H1 (cell line): ENCODE results near the gene VAV2. TPM values are rescaled to one million over a fixed set of nuclear protein-coding genes. Genes with fewer than 3 reads are reported as not detected.

Experiments used
- CTCF ChIA-PET: fragments of 300-600 bp; sonication (Branson Sonifier 250); formaldehyde crosslinking; loops from one replicate; lab custom pipeline; 2021; ENCODE audit not compliant: partially characterized antibody; lab: Charles Lee
- POLR2A ChIA-PET: fragments of 300-600 bp; sonication (Branson Sonifier 250); formaldehyde crosslinking; loops from one replicate; lab custom pipeline; 2021; ENCODE audit warnings: inconsistent platforms; ENCODE audit not compliant: partially characterized antibody; lab: Charles Lee
- DNase-seq, 2 experiments: peaks; one replicate each; pipeline versions ENCODE4 v3.0.0 to v3.0.0-alpha.2; 2010 to 2022; ENCODE audit warnings: low spot score in 2 of 2, low read depth in 1 of 2, mixed read lengths in 1 of 2
- FAIRE-seq: peaks from 2 replicates; lab custom pipeline; 2011; peaks lifted over from hg19 to GRCh38; lab: Jason Lieb, UNC
- H2AFZ ChIP-seq: 2 replicates; pipeline ENCODE4 v1.8.1; 2012; ENCODE audit warnings: low read length, inconsistent platforms
- H2AK5ac ChIP-seq: 2 replicates; pipeline ENCODE4 v1.6.1; 2013; ENCODE audit warnings: low read depth, low read length
- H2BK120ac ChIP-seq: replicated peaks from 2 replicates; pipeline ENCODE3; 2013; ENCODE audit warnings: low read depth, low read length, inconsistent platforms
- H2BK12ac ChIP-seq: 2 replicates; pipeline ENCODE4 v1.6.1; 2013; ENCODE audit warnings: low read depth, low read length
- H2BK15ac ChIP-seq: 2 replicates; pipeline ENCODE4 v1.6.1; 2013; ENCODE audit warnings: low read length
- H2BK20ac ChIP-seq: 2 replicates; pipeline ENCODE4 v1.6.1; 2013; ENCODE audit warnings: low read length
- H2BK5ac ChIP-seq: 2 replicates; pipeline ENCODE4 v1.6.1; 2013; ENCODE audit warnings: low read depth, low read length
- H3K14ac ChIP-seq: 2 replicates; pipeline ENCODE4 v1.6.1; 2013; ENCODE audit warnings: inconsistent platforms; ENCODE audit not compliant: insufficient read length
- H3K18ac ChIP-seq: 2 replicates; pipeline ENCODE4 v1.6.1; 2013; ENCODE audit warnings: low read length; ENCODE audit errors: extremely low read depth
- H3K23ac ChIP-seq: 2 replicates; pipeline ENCODE4 v1.6.1; 2013; ENCODE audit warnings: inconsistent platforms; ENCODE audit not compliant: insufficient read length
- H3K23me2 ChIP-seq: 2 replicates; pipeline ENCODE4 v1.6.1; 2013; ENCODE audit warnings: low read depth, low read length
- H3K27ac ChIP-seq: 2 replicates; pipeline ENCODE4 v1.6.1; 2011; ENCODE audit warnings: low read depth, low read length, inconsistent platforms
- H3K27me3 ChIP-seq, 4 experiments: replicated peaks in 1 of 4; 1 replicate in 1 of 4; 2 replicates in 3 of 4; pipeline versions ENCODE4 v1.6.1 to v1.8.1; 2011 to 2013; ENCODE audit warnings: low read length in 3 of 4, mild to moderate bottlenecking in 3 of 4, inconsistent platforms in 2 of 4, mixed read lengths in 2 of 4, moderate library complexity in 1 of 4; ENCODE audit not compliant: control insufficient read depth in 3 of 4, insufficient read depth in 3 of 4; ENCODE audit errors: extremely low read depth in 1 of 4
- H3K36me3 ChIP-seq, 4 experiments: 2 replicates each; pipeline versions ENCODE4 v1.6.1 to v1.8.1; 2011 to 2013; ENCODE audit warnings: mild to moderate bottlenecking in 4 of 4, low read length in 3 of 4, moderate library complexity in 2 of 4, control low read depth in 1 of 4, inconsistent platforms in 1 of 4; ENCODE audit not compliant: insufficient read depth in 4 of 4, control insufficient read depth in 2 of 4
- H3K4ac ChIP-seq: replicated peaks from 2 replicates; pipeline ENCODE3; 2013; ENCODE audit warnings: low read length, low read depth, mixed read lengths, inconsistent platforms; ENCODE audit not compliant: insufficient read length
- H3K4me1 ChIP-seq, 4 experiments: replicated peaks in 1 of 4; 1 replicate in 1 of 4; 2 replicates in 3 of 4; pipeline versions ENCODE4 v1.6.1 to v1.8.1; 2011 to 2013; ENCODE audit warnings: low read length in 3 of 4, inconsistent platforms in 2 of 4, mixed read lengths in 1 of 4; ENCODE audit not compliant: insufficient read depth in 4 of 4, control insufficient read depth in 3 of 4
- H3K4me2 ChIP-seq, 2 experiments: 2 replicates each; pipeline versions ENCODE4 v1.6.1 to v1.8.1; 2011 to 2013; ENCODE audit warnings: low read depth in 2 of 2, low read length in 2 of 2, control low read depth in 1 of 2, inconsistent platforms in 1 of 2, mild to moderate bottlenecking in 1 of 2; ENCODE audit not compliant: insufficient read depth in 1 of 2
- H3K4me3 ChIP-seq, 4 experiments: fragments of 200-600, 300-600 bp in 1 of 4; sonication (generic), shearing (Covaris generic), sonication (Bioruptor Twin) in 1 of 4; 2 replicates each; pipeline versions ENCODE4 v1.5.1 to v1.8.1; 2011 to 2016; ENCODE audit warnings: low read length in 4 of 4, low read depth in 3 of 4, control low read depth in 2 of 4, inconsistent platforms in 2 of 4, mild to moderate bottlenecking in 2 of 4, mixed read lengths in 1 of 4, moderate library complexity in 1 of 4; ENCODE audit not compliant: insufficient read depth in 2 of 4; ENCODE audit errors: extremely low read depth in 1 of 4
- H3K56ac ChIP-seq: replicated peaks from 2 replicates; pipeline ENCODE3; 2013; ENCODE audit warnings: low read depth, mild to moderate bottlenecking, mixed read lengths, low read length, inconsistent platforms; ENCODE audit not compliant: insufficient read length
- H3K79me1 ChIP-seq: 2 replicates; pipeline ENCODE4 v1.6.1; 2013; ENCODE audit warnings: low read depth, low read length, control low read depth
- H3K79me2 ChIP-seq, 2 experiments: 2 replicates each; pipeline versions ENCODE4 v1.6.1 to v1.8.1; 2012 to 2013; ENCODE audit warnings: low read length in 2 of 2, mild to moderate bottlenecking in 2 of 2, inconsistent platforms in 1 of 2; ENCODE audit not compliant: insufficient read depth in 2 of 2, control insufficient read depth in 1 of 2
- H3K9ac ChIP-seq, 4 experiments: replicated peaks in 1 of 4; 1 replicate in 1 of 4; 2 replicates in 3 of 4; pipeline versions ENCODE4 v1.6.1 to v1.8.1; 2011 to 2013; ENCODE audit warnings: low read depth in 3 of 4, low read length in 3 of 4, control low read depth in 2 of 4, mild to moderate bottlenecking in 2 of 4, moderate library complexity in 2 of 4, inconsistent platforms in 1 of 4; ENCODE audit errors: extremely low read depth in 1 of 4
- H3K9me3 ChIP-seq, 2 experiments: 2 replicates each; pipeline versions ENCODE4 v1.6.1 to v1.8.1; 2012 to 2013; ENCODE audit warnings: mild to moderate bottlenecking in 2 of 2, moderate library complexity in 2 of 2, control low read depth in 1 of 2, inconsistent platforms in 1 of 2, low read depth in 1 of 2, low read length in 1 of 2, mixed read lengths in 1 of 2; ENCODE audit not compliant: insufficient read depth in 2 of 2
- H4K20me1 ChIP-seq, 2 experiments: replicated peaks in 1 of 2; 2 replicates each; pipeline versions ENCODE3 to v1.8.1; 2011 to 2013; ENCODE audit warnings: inconsistent platforms in 2 of 2, low read length in 2 of 2, mild to moderate bottlenecking in 1 of 2; ENCODE audit not compliant: insufficient read depth in 2 of 2, control insufficient read depth in 1 of 2
- H4K5ac ChIP-seq: 2 replicates; pipeline ENCODE4 v1.6.1; 2013; ENCODE audit warnings: low read length, low read depth, mixed read lengths, inconsistent platforms; ENCODE audit not compliant: insufficient read length
- H4K8ac ChIP-seq: 2 replicates; pipeline ENCODE4 v1.8.0; 2013; ENCODE audit warnings: mild to moderate bottlenecking, moderate library complexity, low read length, inconsistent platforms; ENCODE audit not compliant: insufficient read depth; ENCODE audit errors: extremely low read depth
- H4K91ac ChIP-seq: replicated peaks from 2 replicates; pipeline ENCODE3; 2013; ENCODE audit warnings: low read length, mixed read lengths, inconsistent platforms; ENCODE audit not compliant: insufficient read length
- ASH2L ChIP-seq: fragments of 200-600, 300-600 bp; sonication (generic); IDR thresholded peaks from one replicate; pipeline ENCODE4 v1.7.1; 2017; ENCODE audit warnings: low read length
- GTF2F1 ChIP-seq: IDR thresholded peaks from 2 replicates; pipeline ENCODE4 v1.6.1; 2012; ENCODE audit warnings: low read depth, low read length, improper control_type of control experiment, borderline replicate concordance
- YY1 ChIP-seq: IDR thresholded peaks from 2 replicates; pipeline ENCODE4 v1.6.1; 2011; ENCODE audit warnings: low read depth, mild to moderate bottlenecking, low read length
- WGBS, 2 experiments: shearing (Covaris generic) in 1 of 2; methylation state at CpG; one replicate each; pipeline versions ENCODE4 v1.1.6 to v1.1.7; 2013 to 2015; ENCODE audit warnings: low lambda C conversion rate in 2 of 2, mixed read lengths in 2 of 2, inconsistent platforms in 1 of 2, low coverage in 1 of 2, missing lambda C conversion rate in 1 of 2; ENCODE audit not compliant: insufficient replicate concordance in 2 of 2, insufficient coverage in 1 of 2, insufficient read length in 1 of 2; ENCODE audit errors: extremely low coverage in 1 of 2, missing lambda C conversion rate in 1 of 2; 5-methylcytosine and 5-hydroxymethylcytosine counted together
- polyA plus RNA-seq, 7 experiments: library from polyadenylated mRNA; depleted of rRNA in 3 of 7; stranded (reverse) in 5 of 7; unstranded in 2 of 7; fragments of >200 nt in 5 of 7; fragments of 200-250 nt in 2 of 7; gene quantifications; 1 replicate in 5 of 7; 2 replicates in 1 of 7; 4 replicates in 1 of 7; pipeline versions ENCODE4 v1.2.1 to v1.2.3, GENCODE V29; 2011 to 2013; ENCODE audit warnings: missing spikeins in 2 of 7, mixed read lengths in 2 of 7
- total RNA-seq: library from RNA; stranded (reverse); fragmentation: NEBNext Ultra II Directional; extraction: Animal tissue kit (Norgen Biotek cat#: 25700); gene quantifications from 2 replicates; pipeline ENCODE4 v1.2.1, GENCODE V29; 2021

Gene VAV2
- total and polyA plus RNA-seq, 2 of the 8 experiments (the other 6 are each of a cell fraction or from before 2014, with no cell fraction given): 13.6 to 37.6 TPM

DNA sequence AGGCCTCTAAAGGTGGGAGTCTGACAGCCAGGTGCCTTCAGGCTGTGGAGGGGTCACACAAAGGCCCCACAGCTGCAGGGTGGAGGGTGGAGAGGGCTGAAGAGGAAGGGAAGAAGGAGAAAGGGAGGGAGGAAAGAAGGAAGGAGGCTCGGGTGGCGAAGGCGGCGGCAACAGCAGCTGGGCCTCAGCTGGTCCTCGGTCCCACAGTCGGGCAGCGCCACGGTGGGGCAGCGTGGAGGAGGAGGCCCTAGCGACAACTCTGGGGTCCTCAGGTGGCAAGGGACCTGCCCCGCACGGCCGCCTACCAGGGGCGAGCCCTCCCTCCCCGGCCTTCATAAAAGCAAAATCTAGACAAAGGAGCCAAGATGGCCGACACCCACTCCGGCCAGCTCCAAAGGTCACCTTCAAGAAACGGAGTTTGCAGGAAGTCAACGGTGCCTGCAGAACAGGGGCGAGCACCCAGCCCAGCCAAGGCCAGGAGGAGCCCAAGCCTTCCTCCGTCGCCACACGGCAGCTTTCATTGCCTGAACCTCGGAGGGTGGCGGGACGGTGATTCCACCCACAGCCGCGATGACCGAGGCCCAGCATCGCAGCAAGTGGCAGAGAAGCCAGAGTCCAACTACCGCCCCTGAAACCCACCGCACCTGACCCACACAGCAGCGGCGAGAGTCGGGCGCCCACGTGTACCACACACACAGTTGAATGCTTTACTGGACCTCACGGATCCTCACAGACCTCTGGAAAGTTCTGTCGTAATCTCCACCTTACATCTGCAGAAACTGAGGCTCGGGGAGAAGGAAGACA is 98.7 kb downstream of the VAV2 start:
- ChIA-PET POLR2A (interaction anchor here (0.9 to 1.2 kb wide), 3 partner anchors 12 to 98 kb away, joined by 3 to 4 read pairs (median 3); no protein-coding TSS in a partner anchor), CTCF (interaction anchor here (1.3 to 1.9 kb wide), 3 partner anchors 15 to 100 kb away, joined by 3 to 6 read pairs (median 3); no protein-coding TSS in a partner anchor)
- 0 out of 2 replicates have a peak overlapping the region, but pooled peaks have one; percentile 82 for H2AK5ac ChIP-seq
- no peak for FAIRE-seq
- H2BK20ac ChIP-seq: no peak overlapping the region
- no peak overlapping the region for H3K56ac ChIP-seq
- no peaks in the 10 kb centered on the region for H3K36me3 ChIP-seq
- H3K27me3 ChIP-seq: no peaks in the 10 kb centered on the region
- peaks cover 0 to 15% of the 10 kb centered on the region in 2 experiments; a peak in 1 of 4 replicates for H3K79me2 ChIP-seq
- no peak overlapping the region for H3K4ac ChIP-seq
- 93% methylated on average over 39 of the region's 40 CpGs; no CpG with 5 or more reads in 1 of the 2 experiments for WGBS, 2 experiments
- no peak overlapping the region for H3K23ac ChIP-seq
- H3K23me2 ChIP-seq: no peaks in the 10 kb centered on the region; the same call in 1 of the 2 replicates
- no peak overlapping the region for H3K4me3 ChIP-seq
- peak in 1 of 2 experiments; percentile 41 for DNase-seq
- H4K20me1 ChIP-seq: peaks cover 0 to 1% of the 10 kb centered on the region in 2 experiments
- no peak overlapping the region for H3K9ac ChIP-seq
- no peaks in the 10 kb centered on the region for H3K9me3 ChIP-seq
- H4K8ac ChIP-seq: peak overlapping the region; percentile 71
- H3K4me1 ChIP-seq: peaks cover 0 to 28% (median 11%) of the 10 kb centered on the region in 4 experiments; a peak in 6 of 7 replicates
- H2BK15ac ChIP-seq: 0 out of 2 replicates have a peak overlapping the region, but pooled peaks have one; percentile 31
- peak overlapping the region; percentile 22 for H2BK12ac ChIP-seq
- peak overlapping the region; percentile 52; the same call in 1 of the 2 replicates for H2BK5ac ChIP-seq
- H4K5ac ChIP-seq: no peak overlapping the region
- no peak overlapping the region for H2AFZ ChIP-seq
- H3K79me1 ChIP-seq: peaks cover 10% of the 10 kb centered on the region
- H3K14ac ChIP-seq: no peak overlapping the region
- H3K18ac ChIP-seq: peak overlapping the region; percentile 60
- H4K91ac ChIP-seq: peak overlapping the region; percentile 58
- no peak overlapping the region for H3K27ac ChIP-seq
- H2BK120ac ChIP-seq: no peak overlapping the region
- no peak overlapping the region for H3K4me2 ChIP-seq
- TF ChIP-seq ASH2L (no peak), GTF2F1 (no peak), YY1 (peak; percentile 52; the same call in 1 of the 2 replicates)
